ENCODE data around the gene NR3C2. TPM values are rescaled to one million over a fixed set of nuclear protein-coding genes. Genes with fewer than 3 reads are reported as not detected.

NR3C2 gene
- total RNA-seq, 1 donor from 2014 or later, result 2.5 TPM

- H3K79me2 ChIP-seq (ENCODE audit: insufficient read depth, low read length), result no peaks in the 10 kb centered on the region
- no peak overlapping the region for H3K9ac ChIP-seq (ENCODE audit: low read length)
- no peak overlapping the region for H3K4me3 Mint-ChIP-seq (ENCODE audit: unreplicated experiment)
- H3K4me2 ChIP-seq (ENCODE audit: low read length), result no peak overlapping the region
- no peaks in the 10 kb centered on the region for H3K9me3 ChIP-seq (ENCODE audit: insufficient read depth, low read depth, low read length)
- H3K36me3 Mint-ChIP-seq (ENCODE audit: low read depth, unreplicated experiment), result peaks cover 4% of the 10 kb centered on the region
- H3K27me3 ChIP-seq (ENCODE audit: insufficient read depth, low read length), result no peaks in the 10 kb centered on the region
- no peak for TF ChIP-seq EZH2 (IDR thresholded peaks at IDR 0.05; ENCODE audit: insufficient read depth, low read length)
- TF ChIP-seq, protein P1, sequence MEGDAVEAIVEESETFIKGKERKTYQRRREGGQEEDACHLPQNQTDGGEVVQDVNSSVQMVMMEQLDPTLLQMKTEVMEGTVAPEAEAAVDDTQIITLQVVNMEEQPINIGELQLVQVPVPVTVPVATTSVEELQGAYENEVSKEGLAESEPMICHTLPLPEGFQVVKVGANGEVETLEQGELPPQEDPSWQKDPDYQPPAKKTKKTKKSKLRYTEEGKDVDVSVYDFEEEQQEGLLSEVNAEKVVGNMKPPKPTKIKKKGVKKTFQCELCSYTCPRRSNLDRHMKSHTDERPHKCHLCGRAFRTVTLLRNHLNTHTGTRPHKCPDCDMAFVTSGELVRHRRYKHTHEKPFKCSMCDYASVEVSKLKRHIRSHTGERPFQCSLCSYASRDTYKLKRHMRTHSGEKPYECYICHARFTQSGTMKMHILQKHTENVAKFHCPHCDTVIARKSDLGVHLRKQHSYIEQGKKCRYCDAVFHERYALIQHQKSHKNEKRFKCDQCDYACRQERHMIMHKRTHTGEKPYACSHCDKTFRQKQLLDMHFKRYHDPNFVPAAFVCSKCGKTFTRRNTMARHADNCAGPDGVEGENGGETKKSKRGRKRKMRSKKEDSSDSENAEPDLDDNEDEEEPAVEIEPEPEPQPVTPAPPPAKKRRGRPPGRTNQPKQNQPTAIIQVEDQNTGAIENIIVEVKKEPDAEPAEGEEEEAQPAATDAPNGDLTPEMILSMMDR (IDR thresholded peaks at IDR 0.05; ENCODE audit: insufficient read depth, low read depth, low read length), result no peak
- no peaks in the 10 kb centered on the region for H3K4me1 Mint-ChIP-seq (ENCODE audit: low read depth, unreplicated experiment)
- H3K27me3 Mint-ChIP-seq (ENCODE audit: low read depth, unreplicated experiment), result no peaks in the 10 kb centered on the region
- no peaks in the 10 kb centered on the region for H4K20me1 ChIP-seq (ENCODE audit: insufficient read depth, low read length)
- no peak overlapping the region for H2AFZ ChIP-seq (ENCODE audit: low read depth, low read length)
- no peak overlapping the region for H3K27ac ChIP-seq (ENCODE audit: low read depth, low read length)
- FAIRE-seq (no peak), DNase-seq (ENCODE audit: low read depth) (no peak)
- H3K4me3 ChIP-seq (ENCODE audit: insufficient read depth, low read depth, low read length), result no peak overlapping the region
- H3K36me3 ChIP-seq (ENCODE audit: insufficient read depth, low read length), result no peaks in the 10 kb centered on the region
- H3K27ac Mint-ChIP-seq (ENCODE audit: unreplicated experiment), result no peak overlapping the region
- H3K9me3 Mint-ChIP-seq (ENCODE audit: unreplicated experiment), result no peaks in the 10 kb centered on the region
- H3K4me1 ChIP-seq (ENCODE audit: insufficient read depth, low read length), result no peaks in the 10 kb centered on the region
Observed at GRCh38 chr4:148229798-148230197, 212.4 kb downstream of the NR3C2 start.

GRCh38 chr4:148229028-148229427 lies 213.2 kb downstream of the NR3C2 start:
- Histone ChIP-seq H2AFZ (ENCODE audit: low read depth, low read length) (no peak overlapping the region), H4K20me1 (ENCODE audit: insufficient read depth, low read length) (no peaks in the 10 kb centered on the region), H3K4me1 (ENCODE audit: insufficient read depth, low read length) (no peaks in the 10 kb centered on the region), H3K27ac (ENCODE audit: low read depth, low read length) (no peak overlapping the region), H3K79me2 (ENCODE audit: insufficient read depth, low read length) (no peaks in the 10 kb centered on the region), H3K9ac (ENCODE audit: low read length) (no peak overlapping the region), H3K36me3 (ENCODE audit: insufficient read depth, low read length) (no peaks in the 10 kb centered on the region), H3K9me3 (ENCODE audit: insufficient read depth, low read depth, low read length) (no peaks in the 10 kb centered on the region), H3K4me3 (ENCODE audit: insufficient read depth, low read depth, low read length) (no peak overlapping the region), H3K27me3 (ENCODE audit: insufficient read depth, low read length) (no peaks in the 10 kb centered on the region), H3K4me2 (ENCODE audit: low read length) (no peak overlapping the region)
- no peak overlapping the region for H3K4me3 Mint-ChIP-seq (ENCODE audit: unreplicated experiment)
- H3K36me3 Mint-ChIP-seq (ENCODE audit: low read depth, unreplicated experiment), result peaks cover 4% of the 10 kb centered on the region
- H3K27me3 Mint-ChIP-seq (ENCODE audit: low read depth, unreplicated experiment), result no peaks in the 10 kb centered on the region
- H3K27ac Mint-ChIP-seq (ENCODE audit: unreplicated experiment), result no peak overlapping the region
- TF ChIP-seq EZH2 (IDR thresholded peaks at IDR 0.05; ENCODE audit: insufficient read depth, low read length), result no peak
- TF ChIP-seq, protein P1 (IDR thresholded peaks at IDR 0.05; ENCODE audit: insufficient read depth, low read depth, low read length), result no peak
- FAIRE-seq (no peak), DNase-seq (ENCODE audit: low read depth) (no peak)
- no peaks in the 10 kb centered on the region for H3K4me1 Mint-ChIP-seq (ENCODE audit: low read depth, unreplicated experiment)
- no peaks in the 10 kb centered on the region for H3K9me3 Mint-ChIP-seq (ENCODE audit: unreplicated experiment)

DNA sequence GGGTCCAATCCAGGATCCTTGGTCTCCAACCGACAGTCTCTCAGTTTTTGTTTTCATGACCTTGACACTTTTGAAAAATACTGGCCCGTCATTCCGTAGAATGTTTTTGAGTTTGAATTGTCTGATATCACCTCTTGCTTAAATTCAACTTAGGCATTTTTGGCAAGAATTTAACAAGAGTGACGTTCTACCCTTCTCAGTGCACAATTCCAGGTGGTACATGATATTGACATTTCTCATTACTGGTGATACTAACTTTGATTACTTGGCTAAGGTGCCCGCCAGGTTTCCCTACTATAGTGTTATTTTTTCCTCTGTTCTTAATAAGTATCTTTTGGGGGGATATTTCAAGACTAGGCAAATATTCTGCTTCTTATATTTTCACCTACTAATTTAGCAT lies 215.1 kb downstream of the NR3C2 start:
- Histone ChIP-seq H3K36me3 (ENCODE audit: insufficient read depth, low read length) (no peaks in the 10 kb centered on the region), H3K27me3 (ENCODE audit: insufficient read depth, low read length) (no peaks in the 10 kb centered on the region), H3K4me1 (ENCODE audit: insufficient read depth, low read length) (no peaks in the 10 kb centered on the region), H3K9ac (ENCODE audit: low read length) (no peak overlapping the region), H3K4me3 (ENCODE audit: insufficient read depth, low read depth, low read length) (no peak overlapping the region), H4K20me1 (ENCODE audit: insufficient read depth, low read length) (no peaks in the 10 kb centered on the region), H3K9me3 (ENCODE audit: insufficient read depth, low read depth, low read length) (no peaks in the 10 kb centered on the region), H3K79me2 (ENCODE audit: insufficient read depth, low read length) (no peaks in the 10 kb centered on the region), H2AFZ (ENCODE audit: low read depth, low read length) (no peak overlapping the region), H3K27ac (ENCODE audit: low read depth, low read length) (no peak overlapping the region), H3K4me2 (ENCODE audit: low read length) (no peak overlapping the region)
- no peak for DNase-seq (ENCODE audit: low read depth)
- Mint-ChIP-seq H3K4me1 (ENCODE audit: low read depth, unreplicated experiment) (no peaks in the 10 kb centered on the region), H3K27me3 (ENCODE audit: low read depth, unreplicated experiment) (no peaks in the 10 kb centered on the region), H3K9me3 (ENCODE audit: unreplicated experiment) (no peaks in the 10 kb centered on the region), H3K27ac (ENCODE audit: unreplicated experiment) (no peak overlapping the region), H3K36me3 (ENCODE audit: low read depth, unreplicated experiment) (peaks cover 4% of the 10 kb centered on the region), H3K4me3 (ENCODE audit: unreplicated experiment) (no peak overlapping the region)
- TF ChIP-seq EZH2 (IDR thresholded peaks at IDR 0.05; ENCODE audit: insufficient read depth, low read length), result no peak
- TF ChIP-seq, protein P1 (IDR thresholded peaks at IDR 0.05; ENCODE audit: insufficient read depth, low read depth, low read length), result no peak
- no peak for FAIRE-seq
